GM12801 (cell line): ENCODE results near the gene ASTN1.

ENCODE experiments used
- TF ChIP-seq, protein P1 (sequence below): IDR thresholded peaks from one replicate; pipeline ENCODE4 v1.5.1; 2011; ENCODE audit warnings: control low read depth; ENCODE audit not compliant: insufficient read length; ENCODE audit errors: extremely low read depth

The ASTN1 gene

DNA sequence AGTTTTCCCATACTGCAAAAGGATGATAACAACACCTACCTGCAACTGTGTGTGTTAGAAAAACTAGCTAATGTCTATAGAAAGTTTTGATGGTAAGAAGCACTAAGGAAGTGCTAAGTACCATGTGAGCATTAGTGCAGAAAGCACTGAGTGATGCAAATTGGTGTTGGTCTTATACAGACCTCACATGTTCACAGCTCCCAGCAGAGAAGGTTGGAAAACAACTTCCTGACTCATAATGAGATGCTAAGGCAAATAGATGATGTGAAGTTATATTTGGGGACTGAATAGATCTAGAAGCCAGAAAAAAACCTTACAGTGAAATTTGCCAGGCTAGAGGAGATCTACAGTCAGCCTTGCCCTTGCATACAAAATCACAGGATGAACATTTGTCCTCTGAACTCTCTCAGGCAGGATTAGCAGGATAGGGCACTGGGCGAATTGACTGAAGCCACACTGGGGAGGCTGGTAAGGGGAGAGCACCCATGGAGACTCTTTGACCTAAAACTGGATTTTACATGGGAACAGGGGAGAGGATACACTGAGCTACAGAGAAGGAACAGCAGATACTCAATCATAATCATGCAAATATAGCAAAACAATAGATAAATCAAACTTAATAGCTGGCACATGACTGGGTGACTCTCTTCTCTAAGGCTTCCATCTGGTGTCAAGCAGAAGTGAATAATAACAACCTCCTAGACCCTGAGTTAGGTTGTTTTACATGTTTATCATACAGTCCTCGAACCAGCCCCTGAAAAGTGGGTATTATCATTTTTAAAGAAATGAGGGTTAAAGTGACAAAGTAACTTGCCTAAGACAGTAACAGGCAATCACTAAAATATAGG lies 61.3 kb downstream of the ASTN1 start:
- TF ChIP-seq, protein P1, sequence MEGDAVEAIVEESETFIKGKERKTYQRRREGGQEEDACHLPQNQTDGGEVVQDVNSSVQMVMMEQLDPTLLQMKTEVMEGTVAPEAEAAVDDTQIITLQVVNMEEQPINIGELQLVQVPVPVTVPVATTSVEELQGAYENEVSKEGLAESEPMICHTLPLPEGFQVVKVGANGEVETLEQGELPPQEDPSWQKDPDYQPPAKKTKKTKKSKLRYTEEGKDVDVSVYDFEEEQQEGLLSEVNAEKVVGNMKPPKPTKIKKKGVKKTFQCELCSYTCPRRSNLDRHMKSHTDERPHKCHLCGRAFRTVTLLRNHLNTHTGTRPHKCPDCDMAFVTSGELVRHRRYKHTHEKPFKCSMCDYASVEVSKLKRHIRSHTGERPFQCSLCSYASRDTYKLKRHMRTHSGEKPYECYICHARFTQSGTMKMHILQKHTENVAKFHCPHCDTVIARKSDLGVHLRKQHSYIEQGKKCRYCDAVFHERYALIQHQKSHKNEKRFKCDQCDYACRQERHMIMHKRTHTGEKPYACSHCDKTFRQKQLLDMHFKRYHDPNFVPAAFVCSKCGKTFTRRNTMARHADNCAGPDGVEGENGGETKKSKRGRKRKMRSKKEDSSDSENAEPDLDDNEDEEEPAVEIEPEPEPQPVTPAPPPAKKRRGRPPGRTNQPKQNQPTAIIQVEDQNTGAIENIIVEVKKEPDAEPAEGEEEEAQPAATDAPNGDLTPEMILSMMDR, result no peak

DNA sequence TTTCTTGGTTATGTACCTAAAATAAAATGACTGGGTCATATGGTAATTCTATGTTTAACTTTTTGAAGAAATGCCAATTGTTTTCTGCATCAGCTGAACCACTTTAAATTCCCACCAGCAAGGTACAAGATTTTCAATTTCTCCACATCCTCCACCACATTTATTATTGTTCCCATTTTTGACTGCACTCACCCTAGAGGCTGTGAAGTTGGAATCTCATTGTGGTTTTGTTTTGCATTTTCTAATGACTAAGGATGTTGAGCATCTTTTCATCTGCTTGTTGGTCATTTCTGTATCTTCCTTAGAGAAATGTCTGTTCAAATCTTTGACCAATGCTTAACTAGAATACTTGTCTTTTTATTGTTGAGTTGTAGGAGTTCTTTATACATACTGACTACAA lies 72.5 kb downstream of the ASTN1 start:
- TF ChIP-seq, protein P1, result no peak

DNA sequence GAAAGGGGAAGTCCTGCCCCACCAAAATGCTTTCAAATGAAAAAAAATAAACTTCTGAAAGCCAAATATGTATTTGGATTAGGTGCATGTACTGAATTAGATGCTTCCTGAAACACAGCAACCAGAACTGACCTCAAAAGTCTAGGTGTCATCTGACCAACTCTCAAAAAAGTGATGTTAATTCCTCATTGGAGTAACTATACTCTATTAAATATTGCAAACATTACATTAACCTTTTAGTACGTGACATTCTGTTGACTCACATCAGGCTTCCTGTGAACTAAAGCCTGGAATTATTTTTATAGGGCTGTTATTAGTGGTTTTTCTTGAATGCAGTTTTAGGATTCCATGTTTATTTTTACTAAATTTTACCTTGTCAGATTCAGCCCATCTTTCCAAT lies 73.5 kb downstream of the ASTN1 start:
- TF ChIP-seq, protein P1, result no peak

DNA sequence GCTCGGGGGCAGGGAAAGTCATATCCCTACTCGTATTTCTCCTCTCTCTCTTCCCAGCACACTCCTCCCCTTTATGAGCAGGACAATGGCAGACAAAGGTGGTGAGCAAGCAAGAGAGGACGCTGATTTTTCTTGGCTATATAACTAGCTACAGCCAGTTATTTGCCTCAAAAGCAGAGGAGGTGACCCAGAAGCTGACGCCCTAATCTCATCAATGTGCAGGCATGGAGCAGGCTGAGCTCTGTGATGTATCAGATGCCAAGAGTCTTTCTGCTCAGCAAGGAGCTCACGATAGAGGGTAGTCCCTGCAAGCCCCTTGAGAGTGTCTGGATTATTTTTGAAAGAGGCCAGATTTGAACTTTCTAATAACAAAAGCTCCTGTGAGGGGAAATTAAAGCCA lies 75.5 kb downstream of the ASTN1 start:
- TF ChIP-seq, protein P1, result no peak

DNA sequence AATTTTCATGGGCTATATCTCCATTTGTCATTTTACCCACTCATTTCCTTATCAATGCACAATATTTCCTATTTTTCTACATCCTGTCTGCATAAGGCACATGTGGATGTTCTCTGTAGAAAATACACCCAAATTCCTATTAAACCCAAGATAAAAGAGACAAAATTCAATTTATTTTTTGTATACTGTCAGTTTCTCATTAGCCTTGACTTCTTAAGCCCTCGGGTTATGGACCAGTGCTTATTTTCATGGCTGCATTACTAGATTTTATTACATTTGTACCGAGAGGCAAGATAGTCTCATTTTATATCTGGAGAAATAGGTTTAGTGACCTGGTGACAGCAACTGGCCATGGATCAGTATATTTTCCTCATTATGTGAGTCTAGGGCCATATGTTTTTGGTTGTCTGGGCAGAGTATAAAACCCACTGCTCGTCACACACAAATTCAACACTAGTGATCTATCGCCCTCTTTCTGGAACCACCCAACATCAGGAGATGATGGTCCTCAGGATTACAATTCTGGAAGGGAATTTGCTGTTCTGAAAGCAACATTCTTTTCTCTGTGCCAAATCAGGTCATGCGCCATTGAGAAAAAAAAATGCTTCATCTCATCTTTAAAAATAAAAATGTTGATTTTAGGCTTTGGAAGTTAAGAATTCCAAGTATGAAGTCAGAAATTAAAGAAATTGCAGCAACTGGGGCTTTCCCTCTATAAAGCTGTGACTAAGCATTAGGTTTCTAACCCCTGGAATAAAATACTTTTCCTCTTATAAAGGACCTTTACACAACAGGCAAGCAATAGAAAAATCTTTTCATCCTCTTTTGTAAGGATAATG lies 81.4 kb downstream of the ASTN1 start:
- TF ChIP-seq, protein P1, result no peak

DNA sequence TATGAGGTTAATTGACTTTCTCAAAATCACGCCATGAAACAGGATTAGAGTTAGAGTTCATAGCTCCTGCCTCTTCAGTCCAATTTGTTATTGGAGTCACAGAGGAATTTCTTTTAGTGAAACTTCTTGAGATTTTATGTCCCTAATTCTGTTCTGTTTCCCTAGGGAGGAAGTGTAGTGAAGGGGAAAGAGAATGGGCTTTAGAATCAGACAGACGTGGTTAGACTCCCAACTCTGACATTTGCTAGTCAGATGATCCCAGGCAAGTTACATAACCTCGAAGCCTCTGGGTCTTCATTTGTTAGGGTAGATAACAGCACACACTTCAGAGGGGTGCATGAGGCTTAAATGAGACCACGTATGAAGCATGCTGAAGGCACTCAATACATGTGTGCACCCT lies 83.9 kb downstream of the ASTN1 start:
- TF ChIP-seq, protein P1, result no peak

DNA sequence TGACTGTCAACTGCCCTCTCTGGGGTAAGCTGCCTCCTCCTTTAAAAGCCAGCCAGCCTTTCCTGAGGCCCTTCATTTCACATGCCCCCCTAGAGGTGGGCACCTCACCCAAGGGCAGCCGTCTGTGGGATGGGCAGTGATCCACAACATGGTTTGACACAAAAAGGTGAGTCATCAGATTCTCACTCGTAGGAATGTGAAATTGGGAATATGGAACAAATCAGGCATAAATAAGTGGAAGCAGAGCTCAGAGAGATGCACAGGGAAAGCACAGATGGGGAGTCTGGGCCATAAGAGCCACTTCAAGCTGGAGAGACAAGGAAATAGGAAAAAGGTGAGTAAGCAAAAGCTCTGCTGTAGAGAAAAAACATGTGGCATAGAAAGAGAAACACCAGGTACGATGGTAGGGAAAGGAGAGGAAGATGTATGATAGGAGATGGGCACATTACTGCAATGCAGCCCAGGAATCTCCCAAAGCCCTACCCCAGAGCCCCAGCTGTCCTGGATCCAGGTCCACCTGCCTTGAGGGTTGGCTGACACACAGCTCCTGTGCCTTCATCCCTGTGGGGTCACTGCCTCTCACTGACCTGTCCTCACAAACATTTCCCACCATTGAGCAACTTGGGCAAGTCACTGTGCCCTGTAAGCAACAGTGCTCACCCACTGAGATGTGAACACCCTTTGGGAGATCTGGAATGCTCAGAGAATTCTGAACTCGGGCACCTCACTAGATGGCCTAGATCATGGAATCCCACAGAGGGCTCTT lies 86.6 kb downstream of the ASTN1 start:
- TF ChIP-seq, protein P1, result no peak
